Activated naive CD4-positive, alpha-beta T cell treated with anti-CD3 and anti-CD28 coated beads, Interleukin-2, amount 50 U/mL, for 24 hours (primary cell): ENCODE measurements around the gene TTC39B.

Source experiments
- H3K27ac Mint-ChIP-seq: one replicate; pipeline ENCODE4 v1.8.0; 2021; ENCODE audit warnings: mild to moderate bottlenecking, mixed read lengths
- H3K27me3 Mint-ChIP-seq: one replicate; pipeline ENCODE4 v1.8.0; 2021; ENCODE audit warnings: mixed read lengths
- H3K36me3 Mint-ChIP-seq: one replicate; pipeline ENCODE4 v1.8.0; 2021; ENCODE audit warnings: mixed read lengths
- H3K4me1 Mint-ChIP-seq: one replicate; pipeline ENCODE4 v1.8.0; 2021; ENCODE audit warnings: mixed read lengths
- H3K4me3 Mint-ChIP-seq: one replicate; pipeline ENCODE4 v1.8.0; 2021; ENCODE audit warnings: mild to moderate bottlenecking, mixed read lengths
- H3K9me3 Mint-ChIP-seq: one replicate; pipeline ENCODE4 v1.8.0; 2021; ENCODE audit warnings: mixed read lengths

Gene TTC39B

GRCh38 chr9:15203581-15203980, 103.4 kb downstream of the TTC39B start:
- H3K4me3 Mint-ChIP-seq: no peak overlapping the region
- no peaks in the 10 kb centered on the region for H3K27me3 Mint-ChIP-seq
- no peak overlapping the region for H3K27ac Mint-ChIP-seq
- peaks cover 16% of the 10 kb centered on the region for H3K4me1 Mint-ChIP-seq
- peaks cover 21% of the 10 kb centered on the region for H3K36me3 Mint-ChIP-seq
- no peaks in the 10 kb centered on the region for H3K9me3 Mint-ChIP-seq

- peaks cover 19% of the 10 kb centered on the region for H3K36me3 Mint-ChIP-seq
Measured at GRCh38 chr9:15200111-15200510, 106.9 kb downstream of the TTC39B start.

GRCh38 chr9:15192856-15193255, 114.2 kb downstream of the TTC39B start:
- H3K36me3 Mint-ChIP-seq: peaks cover 34% of the 10 kb centered on the region
- no peak overlapping the region for H3K4me3 Mint-ChIP-seq
- peaks cover 21% of the 10 kb centered on the region for H3K4me1 Mint-ChIP-seq
- H3K27me3 Mint-ChIP-seq: no peaks in the 10 kb centered on the region
- H3K9me3 Mint-ChIP-seq: no peaks in the 10 kb centered on the region
- H3K27ac Mint-ChIP-seq: no peak overlapping the region

More at GRCh38 chr9:15200111-15200510, 106.9 kb downstream of the TTC39B start:
- Mint-ChIP-seq H3K4me3 (no peak overlapping the region), H3K9me3 (no peaks in the 10 kb centered on the region), H3K4me1 (no peaks in the 10 kb centered on the region), H3K27ac (no peak overlapping the region), H3K27me3 (no peaks in the 10 kb centered on the region)

- no peak overlapping the region for H3K27ac Mint-ChIP-seq
- no peaks in the 10 kb centered on the region for H3K9me3 Mint-ChIP-seq
- H3K4me1 Mint-ChIP-seq: peaks cover 21% of the 10 kb centered on the region
- H3K4me3 Mint-ChIP-seq: no peak overlapping the region
- peaks cover 33% of the 10 kb centered on the region for H3K36me3 Mint-ChIP-seq
- no peaks in the 10 kb centered on the region for H3K27me3 Mint-ChIP-seq
Measured at GRCh38 chr9:15191378-15191777, 115.6 kb downstream of the TTC39B start.

- Mint-ChIP-seq H3K27me3 (no peaks in the 10 kb centered on the region), H3K4me1 (peaks cover 16% of the 10 kb centered on the region), H3K9me3 (no peaks in the 10 kb centered on the region), H3K4me3 (no peak overlapping the region), H3K27ac (no peak overlapping the region), H3K36me3 (peaks cover 26% of the 10 kb centered on the region)
Measured at GRCh38 chr9:15189481-15189880, 117.5 kb downstream of the TTC39B start.

- no peaks in the 10 kb centered on the region for H3K9me3 Mint-ChIP-seq
- H3K4me1 Mint-ChIP-seq: peaks cover 16% of the 10 kb centered on the region
- H3K27me3 Mint-ChIP-seq: no peaks in the 10 kb centered on the region
- peaks cover 24% of the 10 kb centered on the region for H3K36me3 Mint-ChIP-seq
- no peak overlapping the region for H3K4me3 Mint-ChIP-seq
- H3K27ac Mint-ChIP-seq: no peak overlapping the region
Measured at GRCh38 chr9:15187589-15187988, 119.4 kb downstream of the TTC39B start.

- no peak overlapping the region for H3K4me3 Mint-ChIP-seq
Measured at GRCh38 chr9:15182730-15183129, 124.3 kb downstream of the TTC39B start.

GRCh38 chr9:15182101-15182551, 124.9 kb downstream of the TTC39B start:
- Mint-ChIP-seq H3K4me1 (peaks cover 7% of the 10 kb centered on the region), H3K4me3 (no peak overlapping the region), H3K9me3 (no peaks in the 10 kb centered on the region), H3K27ac (no peak overlapping the region), H3K36me3 (peaks cover 15% of the 10 kb centered on the region), H3K27me3 (no peaks in the 10 kb centered on the region)

More at GRCh38 chr9:15182730-15183129, 124.3 kb downstream of the TTC39B start:
- Mint-ChIP-seq H3K36me3 (peaks cover 15% of the 10 kb centered on the region), H3K27ac (no peak overlapping the region), H3K27me3 (no peaks in the 10 kb centered on the region), H3K9me3 (no peaks in the 10 kb centered on the region), H3K4me1 (peaks cover 7% of the 10 kb centered on the region)

GRCh38 chr9:15180124-15180523, 126.9 kb downstream of the TTC39B start:
- Mint-ChIP-seq H3K4me1 (peaks cover 7% of the 10 kb centered on the region), H3K9me3 (no peaks in the 10 kb centered on the region), H3K4me3 (no peak overlapping the region), H3K27me3 (no peaks in the 10 kb centered on the region), H3K36me3 (peaks cover 13% of the 10 kb centered on the region), H3K27ac (peak overlapping the region; percentile 43)

GRCh38 chr9:15178631-15179030, 128.4 kb downstream of the TTC39B start:
- no peaks in the 10 kb centered on the region for H3K9me3 Mint-ChIP-seq
- no peak overlapping the region for H3K27ac Mint-ChIP-seq
- H3K27me3 Mint-ChIP-seq: no peaks in the 10 kb centered on the region
- H3K4me1 Mint-ChIP-seq: peaks cover 7% of the 10 kb centered on the region
- H3K4me3 Mint-ChIP-seq: no peak overlapping the region
- H3K36me3 Mint-ChIP-seq: peaks cover 21% of the 10 kb centered on the region

- Mint-ChIP-seq H3K36me3 (peaks cover 25% of the 10 kb centered on the region), H3K27me3 (no peaks in the 10 kb centered on the region)
Measured at GRCh38 chr9:15176836-15177235, 130.2 kb downstream of the TTC39B start.

GRCh38 chr9:15163931-15164330, 143.1 kb downstream of the TTC39B start:
- H3K9me3 Mint-ChIP-seq: no peaks in the 10 kb centered on the region
- H3K4me3 Mint-ChIP-seq: no peak overlapping the region
- no peaks in the 10 kb centered on the region for H3K27me3 Mint-ChIP-seq
- H3K27ac Mint-ChIP-seq: no peak overlapping the region
- no peaks in the 10 kb centered on the region for H3K4me1 Mint-ChIP-seq
- peaks cover 4% of the 10 kb centered on the region for H3K36me3 Mint-ChIP-seq

More at GRCh38 chr9:15176836-15177235, 130.2 kb downstream of the TTC39B start:
- H3K4me1 Mint-ChIP-seq: peaks cover 7% of the 10 kb centered on the region
- H3K4me3 Mint-ChIP-seq: no peak overlapping the region
- no peak overlapping the region for H3K27ac Mint-ChIP-seq
- no peaks in the 10 kb centered on the region for H3K9me3 Mint-ChIP-seq

- H3K27ac Mint-ChIP-seq: no peak overlapping the region
Measured at GRCh38 chr9:15161753-15162152, 145.3 kb downstream of the TTC39B start.

GRCh38 chr9:15160673-15161072, 146.3 kb downstream of the TTC39B start:
- H3K4me3 Mint-ChIP-seq: no peak overlapping the region
- peaks cover 2% of the 10 kb centered on the region for H3K36me3 Mint-ChIP-seq
- H3K4me1 Mint-ChIP-seq: no peaks in the 10 kb centered on the region
- no peaks in the 10 kb centered on the region for H3K9me3 Mint-ChIP-seq
- no peak overlapping the region for H3K27ac Mint-ChIP-seq
- no peaks in the 10 kb centered on the region for H3K27me3 Mint-ChIP-seq

More at GRCh38 chr9:15161753-15162152, 145.3 kb downstream of the TTC39B start:
- no peaks in the 10 kb centered on the region for H3K27me3 Mint-ChIP-seq
- H3K4me1 Mint-ChIP-seq: no peaks in the 10 kb centered on the region
- H3K9me3 Mint-ChIP-seq: no peaks in the 10 kb centered on the region
- peaks cover 4% of the 10 kb centered on the region for H3K36me3 Mint-ChIP-seq
- H3K4me3 Mint-ChIP-seq: no peak overlapping the region

- no peak overlapping the region for H3K4me3 Mint-ChIP-seq
- H3K27me3 Mint-ChIP-seq: no peaks in the 10 kb centered on the region
- no peaks in the 10 kb centered on the region for H3K36me3 Mint-ChIP-seq
- no peak overlapping the region for H3K27ac Mint-ChIP-seq
- no peaks in the 10 kb centered on the region for H3K4me1 Mint-ChIP-seq
- H3K9me3 Mint-ChIP-seq: no peaks in the 10 kb centered on the region
Measured at GRCh38 chr9:15158064-15158463, 149.0 kb downstream of the TTC39B start.

GRCh38 chr9:15157381-15157780, 149.6 kb downstream of the TTC39B start:
- Mint-ChIP-seq H3K27me3 (no peaks in the 10 kb centered on the region), H3K4me1 (no peaks in the 10 kb centered on the region), H3K27ac (no peak overlapping the region), H3K4me3 (no peak overlapping the region), H3K36me3 (no peaks in the 10 kb centered on the region), H3K9me3 (no peaks in the 10 kb centered on the region)

GRCh38 chr9:15156241-15156640, 150.8 kb downstream of the TTC39B start:
- no peaks in the 10 kb centered on the region for H3K9me3 Mint-ChIP-seq
- H3K27me3 Mint-ChIP-seq: no peaks in the 10 kb centered on the region

More at GRCh38 chr9:15156241-15156640, 150.8 kb downstream of the TTC39B start:
- Mint-ChIP-seq H3K4me1 (no peaks in the 10 kb centered on the region), H3K4me3 (no peak overlapping the region), H3K27ac (no peak overlapping the region), H3K36me3 (no peaks in the 10 kb centered on the region)
